Embryonic facial prominence (tissue), 1 donor: ENCODE results near the gene APEH.

Source experiments
- DNase-seq: peaks from one replicate; pipeline ENCODE4 v3.0.0-alpha.2; 2016; ENCODE audit errors: extremely low spot score

The APEH gene

GRCh38 chr3:49673715-49674496 is at the start of gene APEH:
APEH (plus strand) TSS chr3:49674351; CDS start chr3:49674402, 51 bp downstream.
- peak; percentile 80 for DNase-seq

DNA sequence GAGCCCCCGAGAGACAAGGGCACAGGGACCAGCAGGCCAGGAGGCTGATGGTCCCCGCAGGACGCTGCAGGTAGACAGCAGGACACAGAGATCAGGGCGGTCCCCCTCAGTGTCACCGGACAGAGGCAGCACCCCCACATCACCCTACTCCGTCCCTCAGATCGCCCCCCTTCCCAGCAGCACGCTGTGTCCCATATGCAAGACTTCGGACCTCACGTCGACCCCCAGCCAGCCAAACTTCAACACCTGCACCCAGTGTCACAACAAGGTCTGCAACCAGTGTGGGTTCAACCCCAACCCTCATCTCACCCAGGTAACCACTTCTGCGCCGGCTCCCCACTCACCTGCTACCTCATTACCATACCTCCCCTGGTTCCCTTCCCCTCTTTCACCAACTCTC is 49.1 kb upstream of the APEH start:
- no peak for DNase-seq

- no peak for DNase-seq
These were observed 48.0 kb upstream of the APEH start for GRCh38 chr3:49626101-49626581.

GRCh38 chr3:49626796-49627195 is 47.4 kb upstream of the APEH start:
- no peak for DNase-seq

DNA sequence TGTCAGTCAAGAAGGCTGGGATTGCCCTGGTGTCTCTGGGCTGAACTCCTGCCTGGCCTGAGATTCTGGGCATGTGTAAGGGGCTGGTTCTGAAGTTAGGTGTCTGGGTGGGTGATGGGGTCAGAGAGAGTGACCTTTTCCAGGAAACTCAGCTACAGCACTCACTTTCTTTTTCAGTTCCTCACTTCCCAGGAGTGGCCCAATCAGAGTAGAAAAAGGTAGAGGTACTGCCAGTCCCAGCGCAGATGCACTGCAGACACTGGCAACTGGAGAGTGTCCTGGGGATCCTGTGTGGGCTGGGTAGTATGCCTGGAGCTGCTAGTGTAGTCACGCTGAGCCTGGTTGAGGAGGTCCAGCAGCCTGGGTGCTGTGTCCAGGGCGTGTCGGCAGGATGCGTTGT is 46.5 kb upstream of the APEH start:
- no peak for DNase-seq

GRCh38 chr3:49628249-49628648 is 45.9 kb upstream of the APEH start:
- DNase-seq = no peak

DNA sequence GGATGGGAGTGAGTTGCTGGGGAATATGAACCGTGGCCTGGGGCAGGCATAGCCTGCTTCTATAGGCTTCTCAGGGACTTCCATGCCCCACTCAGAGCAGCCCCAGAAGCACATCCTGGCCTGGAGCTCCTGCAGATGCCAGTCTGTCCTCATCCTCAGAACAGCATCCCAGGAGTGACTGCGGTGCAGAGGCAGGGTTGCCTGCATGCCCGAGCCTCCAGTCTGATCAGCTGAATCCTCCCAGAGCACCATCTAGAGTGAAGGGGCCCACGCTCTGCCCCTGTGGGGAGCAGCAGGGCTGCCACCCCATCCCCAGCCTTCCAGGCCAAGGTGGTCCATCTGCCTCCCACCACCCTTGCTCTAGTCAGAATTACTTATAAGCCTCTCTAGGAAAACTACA is 44.7 kb upstream of the APEH start:
- no peak for DNase-seq

GRCh38 chr3:49629866-49630265 is 44.3 kb upstream of the APEH start:
- DNase-seq = no peak

GRCh38 chr3:49630784-49631183 is 43.4 kb upstream of the APEH start:
- no peak for DNase-seq

DNA sequence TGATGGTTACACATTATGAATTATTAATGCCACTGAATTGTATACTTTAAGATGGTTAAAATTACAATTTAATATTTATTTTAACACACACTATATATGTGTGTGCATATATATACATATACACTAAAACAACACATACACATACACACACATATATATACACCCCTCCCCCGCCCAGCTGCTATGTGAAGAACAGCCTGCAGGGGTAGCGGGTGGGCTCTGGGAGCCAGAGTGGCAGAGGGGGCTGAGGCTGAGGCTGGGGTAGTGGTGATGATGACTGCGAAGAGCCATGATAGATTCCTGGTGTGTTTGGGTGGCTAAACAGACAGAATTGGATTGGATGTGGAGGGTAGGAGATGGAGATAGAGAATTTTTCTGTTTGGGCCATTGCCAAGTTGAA is 39.4 kb upstream of the APEH start:
- no peak for DNase-seq

- no peak for DNase-seq
These were observed 37.1 kb upstream of the APEH start for GRCh38 chr3:49636883-49637609.

GRCh38 chr3:49638445-49638844 is 35.7 kb upstream of the APEH start:
- no peak for DNase-seq

GRCh38 chr3:49639551-49639950 is 34.6 kb upstream of the APEH start:
- no peak for DNase-seq

DNA sequence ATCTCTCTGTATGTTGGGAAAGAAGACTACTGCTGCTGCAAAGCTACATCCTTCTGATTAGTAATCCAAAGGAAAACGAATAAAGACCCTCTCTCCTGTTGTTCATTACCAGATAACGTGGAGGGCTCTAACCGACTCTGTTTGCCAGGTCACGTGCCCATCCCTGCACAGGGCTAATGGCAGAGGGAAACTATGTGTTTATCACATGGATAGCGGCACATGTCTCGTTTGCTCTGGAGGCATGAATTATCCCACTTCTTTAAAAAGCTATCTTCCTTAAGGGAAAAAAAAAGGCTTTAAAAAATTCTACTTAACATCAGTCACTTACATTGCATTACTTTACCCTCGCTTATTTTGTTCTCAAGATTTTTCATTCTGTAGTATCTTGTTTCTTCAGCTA is 32.9 kb upstream of the APEH start:
- no peak for DNase-seq

DNA sequence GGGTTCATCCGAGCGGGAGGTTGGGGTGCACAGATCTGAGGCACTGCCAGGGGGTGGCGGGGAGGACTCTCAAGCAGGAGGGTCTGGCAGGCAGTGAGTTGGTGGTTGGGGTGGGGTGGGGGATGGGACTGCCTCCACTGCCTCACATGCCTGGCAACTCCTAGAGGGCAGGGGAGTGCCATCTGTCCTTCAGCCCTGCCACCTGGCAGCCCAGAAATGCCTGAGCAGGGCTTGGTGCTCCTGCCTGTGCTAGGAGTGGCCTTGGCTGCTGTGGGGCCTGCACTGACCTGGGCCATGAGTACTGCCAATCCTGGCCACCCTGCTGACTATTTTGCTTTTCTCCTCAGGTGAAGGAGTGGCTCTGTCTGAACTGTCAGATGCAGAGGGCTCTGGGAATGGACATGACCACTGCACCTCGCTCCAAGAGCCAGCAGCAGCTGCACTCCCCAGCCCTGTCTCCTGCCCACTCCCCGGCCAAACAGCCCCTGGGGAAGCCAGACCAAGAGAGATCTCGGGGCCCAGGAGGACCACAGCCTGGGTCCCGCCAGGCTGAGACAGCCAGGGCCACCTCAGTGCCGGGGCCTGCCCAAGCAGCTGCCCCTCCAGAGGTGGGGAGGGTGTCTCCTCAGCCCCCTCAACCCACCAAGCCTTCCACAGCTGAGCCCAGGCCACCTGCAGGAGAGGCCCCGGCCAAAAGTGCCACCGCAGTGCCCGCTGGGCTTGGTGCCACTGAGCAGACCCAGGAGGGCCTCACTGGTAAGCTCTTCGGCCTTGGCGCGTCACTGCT is 32.0 kb upstream of the APEH start:
- DNase-seq = no peak

GRCh38 chr3:49642708-49643145 is 31.4 kb upstream of the APEH start:
- no peak for DNase-seq

DNA sequence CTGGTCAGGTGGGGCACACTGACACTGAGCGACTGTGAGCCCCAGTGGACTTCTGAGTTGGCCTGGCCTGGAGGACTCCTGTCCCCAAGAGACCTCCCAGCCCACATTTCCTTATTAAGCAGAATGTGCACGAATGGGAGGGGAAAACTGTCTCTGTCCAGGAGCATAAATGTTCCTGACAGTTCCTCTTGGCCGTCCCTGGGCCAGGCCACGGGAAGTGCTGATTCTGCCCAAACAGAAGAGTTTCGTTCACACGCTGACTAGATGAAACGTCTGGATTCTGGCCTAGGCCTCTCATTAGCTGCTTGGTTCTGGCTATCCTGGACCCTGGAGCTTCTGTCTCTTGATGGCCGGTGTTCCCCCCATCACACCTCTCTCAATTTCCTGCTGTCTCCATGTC is 29.5 kb upstream of the APEH start:
- no peak for DNase-seq

DNA sequence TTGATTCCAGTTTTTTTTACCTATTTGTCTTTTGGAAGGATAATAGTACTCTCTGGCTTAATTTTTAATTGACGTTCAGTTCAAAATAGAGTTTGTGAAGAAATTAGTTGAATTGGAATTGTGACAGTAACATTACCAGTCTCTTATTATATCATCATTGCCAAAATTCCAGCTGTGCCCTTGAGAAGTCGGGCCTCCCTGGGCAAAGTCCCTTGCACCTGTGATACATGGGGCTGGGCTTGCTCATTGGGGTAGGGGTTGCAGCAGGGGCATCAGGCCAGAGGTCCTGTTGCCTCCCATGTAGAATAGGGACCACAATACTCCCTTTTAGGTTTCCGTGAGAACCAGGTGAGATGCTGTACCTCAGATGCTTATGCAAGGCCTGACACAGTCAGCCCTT is 27.9 kb upstream of the APEH start:
- DNase-seq = no peak

GRCh38 chr3:49647741-49648140 is 26.4 kb upstream of the APEH start:
- DNase-seq = no peak

DNA sequence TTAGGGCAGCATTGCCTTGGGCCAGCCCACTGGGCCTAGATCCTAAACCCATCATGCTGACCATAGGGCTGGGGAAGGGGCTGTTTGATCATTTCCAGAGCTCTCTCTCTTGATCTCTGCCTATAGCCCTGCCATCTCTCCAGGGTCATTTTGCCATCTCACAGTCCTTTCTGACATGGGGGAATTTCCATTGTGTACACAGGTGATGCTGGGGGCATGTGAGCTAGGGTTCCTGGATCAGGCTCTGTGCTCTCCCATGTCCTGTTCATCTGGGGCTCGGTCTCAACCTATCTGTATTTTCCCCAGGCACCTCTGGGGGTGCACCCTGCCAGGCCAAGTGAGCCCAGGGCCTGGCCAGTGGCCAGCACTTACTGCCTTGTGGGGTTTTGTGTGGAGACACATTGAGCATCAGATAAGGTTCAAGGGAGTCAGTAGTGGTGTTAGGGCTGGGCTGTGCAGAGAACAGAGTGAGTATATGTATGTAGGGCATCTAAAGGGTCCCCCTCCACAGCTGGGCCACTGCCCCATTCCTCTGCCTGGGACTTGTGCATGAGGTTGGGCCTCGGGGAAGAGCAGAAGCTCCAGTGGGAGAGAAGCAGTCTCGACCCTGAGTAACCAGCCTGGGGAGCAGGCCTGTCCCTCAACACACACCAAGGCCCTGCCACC is 25.7 kb upstream of the APEH start:
- DNase-seq = no peak

DNA sequence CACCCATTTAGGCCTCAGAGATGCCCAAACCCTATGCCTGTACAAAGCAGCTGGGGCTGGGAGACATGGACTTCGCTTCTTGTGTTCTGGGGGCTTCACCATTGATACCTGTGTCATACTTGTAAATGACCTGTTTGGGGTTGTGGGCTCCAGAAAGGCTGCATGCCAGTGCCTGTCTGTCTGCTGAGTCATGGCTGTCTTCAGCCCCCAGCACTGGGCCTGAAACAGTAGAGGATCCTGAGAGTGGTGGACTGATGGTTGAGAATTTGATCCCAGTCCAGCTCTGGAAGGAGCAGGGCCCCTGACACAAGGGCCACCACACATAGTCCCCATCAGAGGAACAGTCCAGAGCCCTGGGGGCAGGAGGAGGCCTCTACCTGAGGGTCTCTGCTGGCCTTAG is 24.6 kb upstream of the APEH start:
- no peak for DNase-seq

- no peak for DNase-seq
These were observed 24.0 kb upstream of the APEH start for GRCh38 chr3:49650177-49650576.
